Stimulated activated naive CD4-positive, alpha-beta T cell (primary cell): Measurements from ENCODE around the gene MARCHF5.
A peak's percentile ranks its signal among the peaks of the same experiment; 100 is the strongest.

ENCODE experiments used
- DNase-seq, 6 experiments: peaks; one replicate each; lab custom pipeline; 2025; lab: John Stamatoyannopoulos, UW

MARCHF5 gene

GRCh38 chr10:92290837-92291615, at the start of gene MARCHF5, which contains the start of gene CPEB3:
TSS of gene MARCHF5 (plus strand) at chr10:92291167. CDS start at chr10:92291495, 328 bp downstream.
TSS of gene CPEB3 (minus strand) at chr10:92291078. CDS start at chr10:92240350, 50,728 bp downstream.
- peak; percentile 79 to 87 (median 82) for DNase-seq

DNA sequence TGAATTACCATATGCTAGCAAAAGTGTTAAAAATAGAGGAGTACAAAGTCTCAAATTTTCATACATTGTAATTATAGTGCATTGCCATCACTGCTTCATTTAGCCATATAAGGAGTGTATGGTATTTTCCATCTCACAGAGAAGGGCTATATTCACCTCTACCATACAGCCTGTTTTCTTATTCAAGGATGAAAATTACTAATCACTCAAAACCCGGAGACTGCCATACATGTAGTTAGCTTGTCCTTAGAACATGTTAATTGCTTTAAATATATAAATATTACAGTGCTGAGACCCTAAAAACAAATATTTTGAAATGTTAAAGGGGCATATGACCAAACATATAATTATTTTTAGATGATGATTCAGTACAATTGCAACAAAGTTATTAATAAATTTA, 49.5 kb upstream of the MARCHF5 start:
- no peak for DNase-seq

DNA sequence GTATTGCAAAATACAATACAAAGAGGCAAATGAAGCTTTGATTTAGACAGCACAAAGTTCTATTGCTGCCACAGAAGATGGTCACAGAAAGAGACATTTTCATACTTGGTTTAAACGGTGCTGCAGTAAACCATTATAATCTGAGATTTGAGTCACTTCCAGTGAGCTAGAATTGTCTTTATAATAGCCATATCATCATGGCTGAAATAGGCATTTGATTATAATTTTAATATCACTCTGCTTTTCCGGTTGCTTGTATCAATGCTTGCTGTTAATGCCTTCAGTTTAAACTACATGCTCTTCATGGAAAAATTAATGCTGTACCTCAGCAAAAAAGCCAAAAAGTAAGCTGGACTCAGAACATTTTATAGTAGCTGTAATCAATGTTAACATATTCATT, 48.6 kb upstream of the MARCHF5 start:
- DNase-seq: no peak

DNA sequence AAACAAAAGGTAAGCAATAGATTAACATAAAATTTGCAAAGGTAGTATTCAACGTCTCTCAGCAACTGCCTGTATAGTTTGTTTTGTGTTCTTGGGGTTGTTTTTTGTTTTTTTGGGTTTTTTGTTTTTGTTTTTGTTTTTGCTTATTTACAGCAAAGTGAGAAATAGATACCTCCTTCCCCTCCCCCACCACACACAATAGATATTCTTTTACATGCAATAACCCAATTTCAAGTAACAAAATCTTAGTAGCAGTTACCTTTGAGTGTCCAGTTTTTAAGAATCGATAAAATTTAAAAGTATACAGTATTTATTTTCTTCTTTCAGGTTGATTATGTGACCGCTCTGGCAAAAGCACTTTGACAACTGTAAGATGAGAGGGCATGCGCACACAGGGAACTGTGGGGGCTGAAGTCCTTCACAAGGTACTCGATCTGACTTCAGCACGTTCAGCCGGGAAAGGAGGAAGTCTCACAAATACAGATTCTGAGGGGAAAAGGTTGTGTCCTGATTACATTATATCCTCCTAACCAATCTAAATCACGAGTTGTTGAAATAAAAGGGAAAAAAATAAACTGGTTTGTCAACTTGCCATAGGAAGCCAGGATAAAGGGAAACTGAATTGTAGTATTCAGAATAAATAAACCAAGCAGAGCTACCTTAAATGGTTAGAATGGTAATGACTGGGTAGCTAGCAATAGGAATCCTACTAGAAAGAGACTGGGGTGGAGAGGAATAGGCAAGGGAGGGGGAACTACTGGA, 47.9 kb upstream of the MARCHF5 start:
- peak in 4 of 6 experiments; percentile 9 to 40 (median 18) for DNase-seq

DNA sequence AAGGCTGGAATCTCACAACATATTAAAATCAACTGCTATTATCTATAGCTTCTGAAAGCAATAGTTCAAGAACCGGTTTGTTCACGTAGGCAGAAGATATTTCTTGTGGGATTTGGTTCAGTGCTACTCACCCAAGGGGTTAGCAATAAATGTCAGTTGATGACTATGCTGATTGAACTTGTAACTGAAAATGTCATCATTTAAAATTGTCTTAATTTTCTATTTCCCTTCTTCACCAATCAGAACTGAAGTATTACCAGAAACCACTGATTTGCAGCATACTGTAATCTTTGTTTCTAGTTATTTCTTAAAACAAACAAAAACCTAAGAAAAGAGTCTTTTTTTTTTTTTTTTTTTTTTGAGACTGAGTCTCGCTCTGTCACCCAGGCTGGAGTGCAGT, 46.2 kb upstream of the MARCHF5 start:
- no peak for DNase-seq

DNA sequence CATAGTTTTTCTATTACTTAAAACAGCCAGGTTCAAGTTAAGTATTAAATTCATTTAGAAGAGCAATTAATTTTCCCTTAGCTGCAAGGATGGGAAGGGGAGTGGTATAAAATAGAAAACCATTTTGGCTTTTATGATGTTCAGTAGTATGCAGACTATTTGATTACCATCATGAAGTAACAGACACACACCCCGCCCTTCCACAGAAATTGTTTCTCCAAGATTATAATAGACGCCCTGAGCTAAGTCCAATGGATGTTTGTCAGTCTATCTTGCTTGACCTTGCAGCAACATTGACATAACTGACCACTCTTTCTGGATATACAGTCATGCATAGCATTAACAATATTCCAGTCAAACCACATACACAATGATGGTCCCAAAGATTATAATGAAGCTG, 42.4 kb upstream of the MARCHF5 start:
- no peak for DNase-seq

DNA sequence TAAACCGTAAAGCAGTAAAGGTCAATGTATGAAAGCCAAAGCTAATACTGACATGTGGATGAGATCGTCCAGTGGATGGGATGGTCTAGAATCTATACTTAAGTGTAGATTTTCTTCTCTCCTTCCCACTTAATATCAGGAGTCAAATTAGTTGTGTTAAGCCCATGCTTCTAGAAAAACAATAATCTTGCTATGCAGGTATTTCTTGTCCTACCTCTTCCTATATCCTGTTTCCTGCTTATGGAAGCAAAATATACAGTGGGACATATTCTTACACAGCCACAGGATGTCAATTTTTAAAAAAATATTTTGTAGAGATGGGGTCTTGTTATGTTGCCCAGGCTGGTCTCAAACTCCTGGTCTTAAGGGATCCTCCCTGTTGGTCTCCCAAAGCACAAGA, 27.6 kb upstream of the MARCHF5 start:
- no peak for DNase-seq

DNA sequence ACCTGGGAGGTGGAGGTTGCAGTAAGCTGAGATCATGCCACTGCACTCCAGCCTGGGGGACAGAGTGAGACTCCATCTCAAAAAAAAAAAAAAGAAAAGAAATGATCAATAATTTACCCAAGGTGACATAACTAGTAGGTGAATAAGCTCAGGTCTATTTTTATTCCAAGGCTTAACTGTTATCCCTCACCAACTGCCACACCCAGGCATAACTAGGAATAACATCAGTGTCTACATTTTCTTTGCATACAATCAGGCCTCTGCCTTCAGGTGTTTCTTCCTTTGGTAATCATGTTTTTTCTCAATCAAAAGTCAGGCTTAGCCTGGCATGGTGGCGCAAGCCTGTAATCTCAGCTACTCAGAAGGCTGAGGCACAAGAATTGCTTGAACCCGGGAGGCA, 26.7 kb upstream of the MARCHF5 start:
- no peak for DNase-seq

DNA sequence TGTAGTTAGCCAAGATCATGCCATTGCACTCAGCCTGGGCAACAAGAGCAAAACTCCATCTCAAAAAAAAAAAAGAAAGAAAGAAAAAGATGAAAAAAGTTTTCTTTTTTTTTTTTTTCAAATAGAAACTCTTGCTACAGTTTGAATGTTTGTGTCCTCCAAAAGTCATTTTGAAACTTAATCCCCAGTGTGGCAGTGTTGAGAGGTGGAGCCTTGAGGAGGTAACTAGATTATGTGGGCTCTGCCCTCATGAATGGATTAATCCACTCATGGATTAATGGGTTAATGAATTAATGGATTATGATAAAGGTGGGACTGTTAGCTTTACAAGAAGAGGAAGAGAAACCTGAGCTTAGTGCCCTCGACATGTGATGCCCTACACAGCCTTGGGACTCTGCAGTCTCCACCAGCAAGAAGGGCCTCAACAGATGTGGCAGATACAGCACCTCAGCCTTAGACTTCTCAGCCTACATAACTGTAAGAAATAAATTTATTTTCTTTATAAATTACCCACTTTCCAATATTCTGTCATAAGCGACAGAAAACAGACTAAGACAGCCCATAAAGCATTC, 25.2 kb upstream of the MARCHF5 start:
- no peak for DNase-seq

DNA sequence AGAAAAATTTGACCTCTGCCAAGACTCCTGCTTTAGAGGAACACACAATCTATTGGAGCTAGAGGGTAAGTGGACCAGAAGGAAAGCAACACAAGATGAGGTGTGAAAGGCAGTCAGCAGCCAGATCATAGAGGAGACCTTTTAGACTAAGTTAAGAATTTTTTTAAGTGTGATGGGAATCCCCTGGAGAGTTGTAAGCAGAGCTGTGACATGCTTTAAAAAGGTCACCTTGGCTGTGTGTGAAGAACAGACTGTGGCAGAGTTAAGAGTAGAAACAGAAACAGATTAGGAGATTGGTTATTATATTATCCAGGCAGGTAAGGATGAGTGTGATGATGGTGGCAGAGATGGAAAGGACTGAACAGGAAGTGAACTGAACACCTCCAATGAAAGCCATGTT, 23.6 kb upstream of the MARCHF5 start:
- no peak for DNase-seq

GRCh38 chr10:92268748-92269147, 22.2 kb upstream of the MARCHF5 start:
- DNase-seq: no peak

GRCh38 chr10:92274071-92274470, 16.9 kb upstream of the MARCHF5 start:
- DNase-seq: no peak

- no peak for DNase-seq
Observed at GRCh38 chr10:92278996-92279696, 11.8 kb upstream of the MARCHF5 start.

DNA sequence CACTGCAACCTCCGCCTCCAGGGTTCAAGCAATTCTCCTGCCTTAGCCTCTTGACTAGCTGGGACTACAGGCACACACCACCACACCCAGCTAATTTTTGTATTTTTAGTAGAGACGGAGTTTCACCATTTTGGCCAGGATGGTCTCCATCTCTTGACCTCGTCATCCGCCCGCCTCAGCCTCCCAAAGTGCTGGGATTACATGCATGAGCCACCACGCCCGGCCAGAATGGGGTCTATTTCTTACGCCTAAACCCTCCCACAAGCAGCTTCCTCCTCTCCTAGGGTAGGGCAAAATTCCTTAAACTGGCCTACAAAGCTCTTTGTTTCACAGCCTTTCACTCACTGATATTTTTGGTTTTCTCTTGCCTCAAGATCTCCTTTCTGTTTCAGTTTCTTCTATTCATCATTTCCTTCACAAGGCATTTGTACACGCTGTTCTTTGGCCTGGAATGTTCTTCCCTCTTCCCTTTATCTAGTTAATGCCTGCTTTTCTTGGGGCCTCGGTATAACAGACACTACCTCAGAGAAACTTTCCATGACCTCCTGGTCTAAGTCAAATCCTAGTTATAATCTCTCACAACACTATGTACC, 6.8 kb upstream of the MARCHF5 start:
- DNase-seq: no peak

- DNase-seq: peak in 3 of 6 experiments; percentile 23 to 50 (median 33)
Observed at GRCh38 chr10:92290076-92290836, 711 bp upstream of the MARCHF5 start.

DNA sequence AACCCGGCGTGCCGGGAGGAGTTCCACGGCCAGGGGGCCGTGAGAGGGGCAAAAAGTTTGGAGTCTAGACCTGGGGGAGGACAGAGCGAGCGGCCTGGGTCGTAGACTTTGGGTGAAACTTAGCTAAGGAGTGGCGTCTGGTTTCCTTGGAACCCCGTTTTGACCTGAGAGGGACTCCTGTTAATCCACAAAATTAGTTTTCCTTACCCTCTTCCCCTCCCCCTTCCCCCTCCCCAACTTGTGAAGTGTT, 574 bp downstream of the MARCHF5 start:
- no peak for DNase-seq

- peak in 5 of 6 experiments; percentile 5 to 36 (median 14) for DNase-seq
Observed at GRCh38 chr10:92291921-92292845, 1.2 kb downstream of the MARCHF5 start.

- no peak for DNase-seq
Observed at GRCh38 chr10:92298487-92298886, 7.5 kb downstream of the MARCHF5 start.

- peak in 1 of 6 experiments; percentile 2 for DNase-seq
Observed at GRCh38 chr10:92303096-92303495, 12.1 kb downstream of the MARCHF5 start.

GRCh38 chr10:92304061-92304460, 13.1 kb downstream of the MARCHF5 start:
- no peak for DNase-seq
